Measurements from ENCODE around the gene ANKUB1. TPM values are rescaled to one million over a fixed set of nuclear protein-coding genes. Genes with fewer than 3 reads are reported as not detected.

ANKUB1 gene
- total and polyA plus RNA-seq, 4 donors = 0.19 TPM; not detected in 3

DNA sequence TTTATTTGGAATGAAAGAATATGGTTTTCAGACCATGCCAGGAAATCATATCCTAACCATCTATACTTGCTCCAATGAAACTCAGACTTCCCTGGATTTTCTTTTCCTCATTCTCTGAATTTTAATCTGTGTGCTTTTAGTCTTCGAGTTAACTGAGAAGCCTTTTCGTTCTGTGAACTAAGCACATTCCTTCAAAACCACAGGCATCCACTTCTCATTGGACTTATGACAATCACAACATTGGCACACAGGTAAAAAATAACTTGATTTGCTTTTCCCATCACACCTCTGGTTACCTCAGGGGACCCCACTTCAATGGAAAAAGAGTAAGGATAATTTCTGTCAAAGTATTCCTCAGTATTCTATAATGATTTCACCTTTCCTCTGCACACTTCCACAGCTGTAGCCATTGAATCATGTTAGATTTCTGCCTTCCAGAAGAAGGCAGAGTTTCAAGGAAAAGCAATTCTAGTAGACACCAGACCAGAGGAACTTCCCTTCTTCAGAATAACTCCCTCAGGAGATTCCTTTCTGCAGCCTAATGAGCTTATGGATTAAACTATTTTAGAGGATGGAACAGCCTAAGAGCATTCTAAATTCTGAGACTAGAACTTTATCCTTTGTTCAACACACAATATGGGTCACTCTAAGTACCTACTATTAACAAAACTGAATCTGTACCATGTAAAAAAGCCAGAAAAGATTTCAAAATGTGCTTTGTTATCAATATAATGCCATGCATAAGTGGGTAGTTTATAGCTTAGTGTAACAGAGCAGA lies 56.0 kb downstream of the ANKUB1 start:
- Histone ChIP-seq H3K4me1 (ENCODE audit: control insufficient read depth in 4 of 4, insufficient read depth in 4 of 4, low read length in 3 of 4) (no peaks in the 10 kb centered on the region), H3K27ac (ENCODE audit: low read depth in 1 of 2, low read length in 2 of 2) (no peak overlapping the region), H3K4me3 (ENCODE audit: low read depth in 1 of 3, low read length in 3 of 3) (no peak overlapping the region), H3K27me3 (ENCODE audit: control insufficient read depth in 4 of 4, insufficient read depth in 4 of 4, low read length in 3 of 4) (no peaks in the 10 kb centered on the region), H3K9ac (ENCODE audit: low read depth in 1 of 2, low read length in 2 of 2) (no peak overlapping the region), H3K36me3 (ENCODE audit: control insufficient read depth in 4 of 4, insufficient read depth in 3 of 4, low read depth in 1 of 4, low read length in 3 of 4) (peaks cover 1 to 14% (median 6%) of the 10 kb centered on the region in 4 donors), H3K9me3 (ENCODE audit: control insufficient read depth in 4 of 4, low read length in 3 of 4) (no peaks in the 10 kb centered on the region)
- DNase-seq (ENCODE audit: low spot score) = no peak
- TF ChIP-seq FOXA1 (IDR thresholded peaks at IDR 0.05) (no peak), HNF4A (conservative IDR thresholded peaks at IDR 0.05) (no peak), EGR1 (IDR thresholded peaks at IDR 0.05; ENCODE audit: low read depth in 2 of 2) (no peak), HNF4G (IDR thresholded peaks at IDR 0.05) (no peak), RAD21 (IDR thresholded peaks at IDR 0.05) (no peak), SP1 (IDR thresholded peaks at IDR 0.05) (no peak), RXRA (IDR thresholded peaks at IDR 0.05) (no peak), GABPA (IDR thresholded peaks at IDR 0.05 in 1 of 2, conservative IDR thresholded peaks at IDR 0.05 in 1 of 2) (no peak), FOXA2 (IDR thresholded peaks at IDR 0.05) (no peak), NR2F2 (IDR thresholded peaks at IDR 0.05) (no peak), JUND (IDR thresholded peaks at IDR 0.05) (no peak), TAF1 (conservative IDR thresholded peaks at IDR 0.05) (no peak), YY1 (IDR thresholded peaks at IDR 0.05) (no peak)
- TF ChIP-seq, protein P1, sequence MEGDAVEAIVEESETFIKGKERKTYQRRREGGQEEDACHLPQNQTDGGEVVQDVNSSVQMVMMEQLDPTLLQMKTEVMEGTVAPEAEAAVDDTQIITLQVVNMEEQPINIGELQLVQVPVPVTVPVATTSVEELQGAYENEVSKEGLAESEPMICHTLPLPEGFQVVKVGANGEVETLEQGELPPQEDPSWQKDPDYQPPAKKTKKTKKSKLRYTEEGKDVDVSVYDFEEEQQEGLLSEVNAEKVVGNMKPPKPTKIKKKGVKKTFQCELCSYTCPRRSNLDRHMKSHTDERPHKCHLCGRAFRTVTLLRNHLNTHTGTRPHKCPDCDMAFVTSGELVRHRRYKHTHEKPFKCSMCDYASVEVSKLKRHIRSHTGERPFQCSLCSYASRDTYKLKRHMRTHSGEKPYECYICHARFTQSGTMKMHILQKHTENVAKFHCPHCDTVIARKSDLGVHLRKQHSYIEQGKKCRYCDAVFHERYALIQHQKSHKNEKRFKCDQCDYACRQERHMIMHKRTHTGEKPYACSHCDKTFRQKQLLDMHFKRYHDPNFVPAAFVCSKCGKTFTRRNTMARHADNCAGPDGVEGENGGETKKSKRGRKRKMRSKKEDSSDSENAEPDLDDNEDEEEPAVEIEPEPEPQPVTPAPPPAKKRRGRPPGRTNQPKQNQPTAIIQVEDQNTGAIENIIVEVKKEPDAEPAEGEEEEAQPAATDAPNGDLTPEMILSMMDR (IDR thresholded peaks at IDR 0.05; ENCODE audit: low read depth, low read length, missing input control) = no peak
- TF ChIP-seq, protein P2, sequence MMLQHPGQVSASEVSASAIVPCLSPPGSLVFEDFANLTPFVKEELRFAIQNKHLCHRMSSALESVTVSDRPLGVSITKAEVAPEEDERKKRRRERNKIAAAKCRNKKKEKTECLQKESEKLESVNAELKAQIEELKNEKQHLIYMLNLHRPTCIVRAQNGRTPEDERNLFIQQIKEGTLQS (IDR thresholded peaks at IDR 0.05) = no peak
- TF ChIP-seq, protein P3, sequence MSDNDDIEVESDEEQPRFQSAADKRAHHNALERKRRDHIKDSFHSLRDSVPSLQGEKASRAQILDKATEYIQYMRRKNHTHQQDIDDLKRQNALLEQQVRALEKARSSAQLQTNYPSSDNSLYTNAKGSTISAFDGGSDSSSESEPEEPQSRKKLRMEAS (IDR thresholded peaks at IDR 0.05) = no peak
- TF ChIP-seq, protein P4, sequence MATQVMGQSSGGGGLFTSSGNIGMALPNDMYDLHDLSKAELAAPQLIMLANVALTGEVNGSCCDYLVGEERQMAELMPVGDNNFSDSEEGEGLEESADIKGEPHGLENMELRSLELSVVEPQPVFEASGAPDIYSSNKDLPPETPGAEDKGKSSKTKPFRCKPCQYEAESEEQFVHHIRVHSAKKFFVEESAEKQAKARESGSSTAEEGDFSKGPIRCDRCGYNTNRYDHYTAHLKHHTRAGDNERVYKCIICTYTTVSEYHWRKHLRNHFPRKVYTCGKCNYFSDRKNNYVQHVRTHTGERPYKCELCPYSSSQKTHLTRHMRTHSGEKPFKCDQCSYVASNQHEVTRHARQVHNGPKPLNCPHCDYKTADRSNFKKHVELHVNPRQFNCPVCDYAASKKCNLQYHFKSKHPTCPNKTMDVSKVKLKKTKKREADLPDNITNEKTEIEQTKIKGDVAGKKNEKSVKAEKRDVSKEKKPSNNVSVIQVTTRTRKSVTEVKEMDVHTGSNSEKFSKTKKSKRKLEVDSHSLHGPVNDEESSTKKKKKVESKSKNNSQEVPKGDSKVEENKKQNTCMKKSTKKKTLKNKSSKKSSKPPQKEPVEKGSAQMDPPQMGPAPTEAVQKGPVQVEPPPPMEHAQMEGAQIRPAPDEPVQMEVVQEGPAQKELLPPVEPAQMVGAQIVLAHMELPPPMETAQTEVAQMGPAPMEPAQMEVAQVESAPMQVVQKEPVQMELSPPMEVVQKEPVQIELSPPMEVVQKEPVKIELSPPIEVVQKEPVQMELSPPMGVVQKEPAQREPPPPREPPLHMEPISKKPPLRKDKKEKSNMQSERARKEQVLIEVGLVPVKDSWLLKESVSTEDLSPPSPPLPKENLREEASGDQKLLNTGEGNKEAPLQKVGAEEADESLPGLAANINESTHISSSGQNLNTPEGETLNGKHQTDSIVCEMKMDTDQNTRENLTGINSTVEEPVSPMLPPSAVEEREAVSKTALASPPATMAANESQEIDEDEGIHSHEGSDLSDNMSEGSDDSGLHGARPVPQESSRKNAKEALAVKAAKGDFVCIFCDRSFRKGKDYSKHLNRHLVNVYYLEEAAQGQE (IDR thresholded peaks at IDR 0.05) = no peak
- TF ChIP-seq, protein P5, sequence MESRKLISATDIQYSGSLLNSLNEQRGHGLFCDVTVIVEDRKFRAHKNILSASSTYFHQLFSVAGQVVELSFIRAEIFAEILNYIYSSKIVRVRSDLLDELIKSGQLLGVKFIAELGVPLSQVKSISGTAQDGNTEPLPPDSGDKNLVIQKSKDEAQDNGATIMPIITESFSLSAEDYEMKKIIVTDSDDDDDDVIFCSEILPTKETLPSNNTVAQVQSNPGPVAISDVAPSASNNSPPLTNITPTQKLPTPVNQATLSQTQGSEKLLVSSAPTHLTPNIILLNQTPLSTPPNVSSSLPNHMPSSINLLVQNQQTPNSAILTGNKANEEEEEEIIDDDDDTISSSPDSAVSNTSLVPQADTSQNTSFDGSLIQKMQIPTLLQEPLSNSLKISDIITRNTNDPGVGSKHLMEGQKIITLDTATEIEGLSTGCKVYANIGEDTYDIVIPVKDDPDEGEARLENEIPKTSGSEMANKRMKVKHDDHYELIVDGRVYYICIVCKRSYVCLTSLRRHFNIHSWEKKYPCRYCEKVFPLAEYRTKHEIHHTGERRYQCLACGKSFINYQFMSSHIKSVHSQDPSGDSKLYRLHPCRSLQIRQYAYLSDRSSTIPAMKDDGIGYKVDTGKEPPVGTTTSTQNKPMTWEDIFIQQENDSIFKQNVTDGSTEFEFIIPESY (IDR thresholded peaks at IDR 0.05) = no peak
- WGBS = 71% methylated on average over 2 of the region's 2 CpGs

Measured in liver (tissue), 9 donors.